HG02885 (cell line): ENCODE measurements around the gene ZDHHC11.
"Not testable (repeated sequence)": the region's sequence is repeated elsewhere in the genome, so short reads cannot be mapped to it uniquely, and the experiment has no call there.

ENCODE experiments used
- ATAC-seq: cut with Tn5 transposase; IDR thresholded peaks from one replicate; pipeline ENCODE4 v1.9.1; 2021; ENCODE audit warnings: mild to moderate bottlenecking; ENCODE audit not compliant: unreplicated experiment, poor library complexity

The ZDHHC11 gene

GRCh38 chr5:860506-861150, 9.8 kb upstream of the ZDHHC11 start:
- ATAC-seq, result no peak

DNA sequence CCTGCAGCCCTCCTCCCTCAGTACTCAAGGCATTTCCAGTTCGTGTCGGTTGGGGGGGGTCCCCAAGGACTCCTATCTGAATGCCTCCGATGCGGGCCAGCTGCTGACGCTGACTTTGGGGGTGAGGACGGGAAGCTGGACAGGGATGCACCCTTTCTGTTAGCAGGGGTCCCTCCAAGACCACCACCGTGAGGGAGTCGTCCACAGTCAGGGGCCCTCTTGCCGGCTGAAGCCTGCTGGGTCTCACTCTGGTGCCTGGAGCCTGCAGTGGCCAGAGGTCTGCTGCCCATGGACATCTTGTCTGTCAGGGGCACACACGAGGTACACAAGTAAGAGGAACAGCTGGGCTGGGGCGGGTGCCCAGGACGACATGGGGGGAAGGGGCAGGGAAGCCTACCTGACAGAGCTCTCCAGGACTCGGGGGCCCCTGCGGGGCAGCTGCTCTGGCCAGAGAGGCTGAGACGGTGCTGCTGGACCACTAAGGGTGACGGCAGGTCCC, 9.1 kb upstream of the ZDHHC11 start:
- no peak for ATAC-seq

- ATAC-seq, result no peak
Measured at GRCh38 chr5:859391-859790, 8.6 kb upstream of the ZDHHC11 start.

- ATAC-seq, result no peak
Measured at GRCh38 chr5:858726-859125, 7.9 kb upstream of the ZDHHC11 start.

DNA sequence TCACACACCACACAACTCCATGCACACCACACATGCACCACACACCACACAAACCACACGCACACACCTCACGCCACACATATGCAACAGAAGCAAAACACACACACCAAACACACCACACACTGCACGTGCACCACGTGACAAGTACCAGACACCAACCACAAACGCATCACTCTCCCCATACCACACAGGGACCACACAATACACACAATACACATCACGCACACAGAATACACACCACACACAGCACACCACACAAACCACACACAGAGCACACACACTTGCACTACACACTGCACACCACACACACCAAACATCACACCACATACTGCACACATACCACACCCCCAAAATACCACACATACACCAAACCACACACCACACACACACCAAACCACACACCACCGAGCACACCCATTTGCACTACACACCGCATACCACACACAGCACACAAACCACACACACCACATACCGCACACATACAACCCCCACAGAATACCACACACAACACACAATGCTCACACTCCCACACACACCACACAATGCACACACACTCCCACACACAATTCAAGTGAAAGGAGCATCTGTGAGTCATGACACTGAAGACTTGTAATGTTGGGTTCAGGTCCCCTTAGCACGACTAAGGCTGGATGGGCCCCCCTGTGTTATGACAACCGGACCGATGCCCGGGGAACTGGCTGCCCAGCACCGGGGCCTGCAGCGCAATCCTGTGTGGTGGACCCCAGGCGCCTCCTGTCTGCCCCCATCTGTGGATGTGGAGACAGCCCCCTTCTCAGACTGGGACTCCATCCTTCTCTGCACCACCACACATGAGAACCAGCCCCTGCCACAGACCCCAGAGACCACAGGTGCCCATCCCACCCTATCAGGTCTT, 6.0 kb upstream of the ZDHHC11 start:
- ATAC-seq, result no peak

GRCh38 chr5:855771-856530, 5.2 kb upstream of the ZDHHC11 start:
- no peak for ATAC-seq

- no peak for ATAC-seq
Measured at GRCh38 chr5:854966-855743, 4.4 kb upstream of the ZDHHC11 start.

- ATAC-seq, result no peak
Measured at GRCh38 chr5:854217-854616, 3.4 kb upstream of the ZDHHC11 start.

DNA sequence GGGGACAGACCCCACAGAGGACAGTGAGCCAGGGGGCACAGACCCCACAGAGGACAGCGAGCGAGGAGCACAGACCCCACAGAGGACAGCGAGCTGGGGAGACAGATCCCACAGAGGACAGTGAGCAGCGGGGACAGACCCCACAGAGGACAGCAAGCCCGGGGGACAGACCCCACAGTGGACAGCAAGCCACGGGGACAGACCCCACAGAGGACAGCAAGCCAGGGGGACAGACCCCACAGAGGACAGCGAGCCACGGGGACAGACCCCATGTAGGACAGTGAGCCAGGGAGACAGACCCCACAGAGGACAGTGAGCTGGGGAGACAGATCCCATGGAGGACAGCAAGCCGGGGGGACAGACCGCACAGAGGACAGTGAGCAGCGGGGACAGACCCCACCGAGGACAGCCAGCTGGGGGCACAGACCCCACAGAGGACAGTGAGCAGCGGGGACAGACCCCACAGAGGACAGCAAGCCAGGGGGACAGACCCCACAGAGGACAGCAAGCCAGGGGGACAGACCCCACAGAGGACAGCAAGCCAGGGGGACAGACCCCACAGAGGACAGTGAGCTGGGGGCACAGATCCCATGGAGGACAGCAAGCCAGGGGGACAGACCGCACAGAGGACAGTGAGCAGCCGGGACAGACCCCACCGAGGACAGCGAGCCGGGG, 2.8 kb upstream of the ZDHHC11 start:
- ATAC-seq, result not testable (repeated sequence)

- ATAC-seq, result no peak
Measured at GRCh38 chr5:852431-853401, 1.9 kb upstream of the ZDHHC11 start.

DNA sequence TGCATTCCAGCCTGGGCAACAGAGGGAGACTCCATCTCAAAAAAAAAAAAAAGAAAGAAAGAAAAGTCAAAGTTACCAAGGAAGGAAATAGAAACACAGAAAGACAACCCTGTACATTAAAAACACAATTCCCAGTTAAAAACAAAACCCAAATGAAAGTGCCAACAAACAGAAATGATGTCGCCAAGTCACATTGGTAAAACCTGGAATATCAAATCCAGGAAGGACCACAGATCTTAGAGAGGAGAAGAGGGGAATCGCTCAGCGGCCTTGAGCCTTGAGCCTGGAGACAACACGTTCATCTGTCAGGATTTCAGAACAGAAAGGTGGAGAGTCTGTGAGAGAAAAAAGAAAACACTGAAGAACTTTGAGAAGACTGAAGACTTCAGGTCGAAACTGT, 1.2 kb upstream of the ZDHHC11 start:
- ATAC-seq, result no peak

DNA sequence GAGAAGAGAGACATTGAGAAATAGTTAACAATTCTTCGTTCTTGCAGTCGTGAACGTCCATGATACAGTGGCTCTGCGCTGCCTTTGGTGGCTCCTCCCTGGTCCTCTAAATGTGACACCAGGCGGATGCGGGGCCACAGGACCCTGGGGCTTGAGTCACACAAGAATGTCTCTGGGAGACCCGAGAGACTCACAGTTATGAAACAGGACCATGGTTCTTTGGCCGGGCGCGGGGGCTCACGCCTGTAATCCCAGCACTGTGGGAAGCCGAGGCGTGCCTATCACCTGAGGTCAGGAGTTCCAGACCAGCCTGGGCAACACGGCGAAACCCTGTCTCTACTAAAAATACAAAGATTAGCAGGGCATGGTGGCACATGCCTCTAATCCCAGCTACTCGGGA, 767 bp upstream of the ZDHHC11 start:
- ATAC-seq, result no peak

DNA sequence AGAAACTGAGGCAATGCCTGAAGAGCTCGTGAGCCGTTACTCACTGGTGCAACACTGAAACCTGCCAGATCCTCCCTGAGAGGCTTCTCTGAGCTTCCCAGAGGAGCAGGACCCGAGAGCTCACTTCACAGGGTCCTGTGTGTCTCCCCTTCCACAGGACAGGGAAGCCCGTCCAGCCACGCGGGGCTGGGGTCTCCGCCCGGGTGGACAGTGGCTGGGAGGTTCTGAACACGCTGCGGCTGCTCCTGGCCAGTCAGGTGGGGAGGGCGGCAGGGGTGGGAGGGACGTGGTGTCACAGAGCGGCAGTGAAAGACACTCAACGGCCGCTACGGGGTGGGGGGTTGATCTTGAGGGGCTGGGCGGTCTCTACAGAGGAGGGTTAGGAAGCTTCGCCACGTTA, 290 bp upstream of the ZDHHC11 start:
- ATAC-seq, result no peak

- no peak for ATAC-seq
Measured at GRCh38 chr5:849651-850301, 1.0 kb downstream of the ZDHHC11 start.

DNA sequence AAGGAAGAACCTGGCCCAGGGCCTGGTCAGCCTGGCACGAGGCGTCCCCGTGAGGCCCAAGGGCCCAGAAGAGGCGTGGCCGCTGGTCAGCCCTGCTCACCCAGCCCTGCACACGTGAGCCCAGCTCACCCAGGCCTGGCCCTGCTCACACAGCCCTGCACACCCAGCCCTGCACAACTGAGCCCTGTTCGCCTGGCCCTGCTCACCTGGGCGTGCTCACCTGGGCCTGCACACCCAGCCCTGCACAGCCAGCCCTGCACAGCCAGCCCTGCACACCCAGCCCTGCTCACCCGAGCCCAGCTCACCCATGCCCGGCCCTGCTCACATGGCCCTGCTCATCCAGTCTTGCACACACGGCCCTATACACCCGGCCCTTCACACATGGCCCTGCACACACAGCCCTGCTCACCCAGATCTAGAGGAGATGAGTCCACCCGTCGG, 2.1 kb downstream of the ZDHHC11 start:
- ATAC-seq, result no peak

DNA sequence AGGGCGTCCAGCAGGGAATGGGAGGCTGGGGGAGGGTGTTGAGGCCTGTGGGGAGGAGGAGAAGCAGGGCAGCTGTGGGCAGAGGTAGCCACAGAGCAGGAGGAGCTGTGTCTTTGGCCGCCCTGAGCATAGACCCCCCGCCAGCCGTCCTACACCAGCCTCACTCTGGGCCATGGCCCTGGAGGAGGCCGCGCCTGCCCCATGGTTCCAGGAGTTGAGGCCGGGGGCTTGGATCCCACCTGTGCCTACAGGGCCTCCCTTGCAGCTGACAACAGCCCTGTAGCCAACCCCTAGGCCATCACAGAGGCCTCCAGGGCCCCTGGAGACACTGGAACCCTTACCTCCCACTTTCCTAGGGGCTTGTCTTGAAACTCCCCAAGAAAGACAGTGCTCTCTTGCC, 3.0 kb downstream of the ZDHHC11 start:
- ATAC-seq, result not testable (repeated sequence)

GRCh38 chr5:847212-847611, 3.6 kb downstream of the ZDHHC11 start:
- ATAC-seq, result not testable (repeated sequence)

DNA sequence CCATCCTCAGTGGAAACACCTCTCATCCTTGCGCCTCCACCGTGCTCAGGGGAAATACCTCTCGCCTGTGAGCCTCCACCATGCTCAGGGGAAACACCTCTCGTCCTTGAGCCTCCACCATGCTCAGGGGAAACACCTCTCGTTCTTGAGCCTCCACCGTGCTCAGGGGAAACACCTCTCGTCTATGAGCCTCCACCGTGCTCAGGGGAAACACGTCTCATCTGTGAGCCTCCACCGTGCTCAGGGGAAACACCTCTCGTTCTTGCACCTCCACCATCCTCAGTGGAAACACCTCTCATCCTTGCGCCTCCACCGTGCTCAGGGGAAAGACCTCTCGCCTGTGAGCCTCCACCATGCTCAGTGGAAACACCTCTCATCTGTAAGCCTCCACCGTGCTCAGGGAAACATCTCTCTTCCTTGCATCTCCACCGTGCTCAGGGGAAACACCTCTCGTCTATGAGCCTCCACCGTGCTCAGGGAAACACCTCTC, 4.1 kb downstream of the ZDHHC11 start:
- ATAC-seq, result peak; percentile 44
